GM19395 (cell line): ENCODE measurements around the gene AGAP1.
"Not testable (repeated sequence)": the region's sequence is repeated elsewhere in the genome, so short reads cannot be mapped to it uniquely, and the experiment has no call there.

ENCODE experiments used
- ATAC-seq: cut with Tn5 transposase; IDR thresholded peaks from one replicate; pipeline ENCODE4 v1.9.1; 2021; ENCODE audit warnings: mild to moderate bottlenecking, moderate library complexity; ENCODE audit not compliant: unreplicated experiment

AGAP1 gene

DNA sequence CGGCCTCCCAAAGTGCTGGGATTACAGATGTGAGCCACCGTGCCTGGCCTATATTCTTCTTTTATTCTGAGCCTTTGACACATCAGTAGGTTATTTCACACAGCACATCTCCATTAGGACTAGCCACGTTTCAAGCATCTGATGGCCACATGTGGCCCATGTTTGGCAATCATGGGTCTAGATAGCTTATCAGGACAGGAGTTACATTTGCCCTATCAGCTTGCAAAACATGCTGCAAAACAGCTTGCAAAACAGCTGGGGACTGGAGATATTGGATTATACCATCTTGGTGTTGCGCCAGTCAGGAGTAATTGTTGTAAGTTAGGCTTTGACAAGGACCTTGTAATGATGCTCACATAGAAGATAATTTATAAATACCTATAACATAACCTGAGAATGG, 579.4 kb downstream of the AGAP1 start:
- no peak for ATAC-seq

DNA sequence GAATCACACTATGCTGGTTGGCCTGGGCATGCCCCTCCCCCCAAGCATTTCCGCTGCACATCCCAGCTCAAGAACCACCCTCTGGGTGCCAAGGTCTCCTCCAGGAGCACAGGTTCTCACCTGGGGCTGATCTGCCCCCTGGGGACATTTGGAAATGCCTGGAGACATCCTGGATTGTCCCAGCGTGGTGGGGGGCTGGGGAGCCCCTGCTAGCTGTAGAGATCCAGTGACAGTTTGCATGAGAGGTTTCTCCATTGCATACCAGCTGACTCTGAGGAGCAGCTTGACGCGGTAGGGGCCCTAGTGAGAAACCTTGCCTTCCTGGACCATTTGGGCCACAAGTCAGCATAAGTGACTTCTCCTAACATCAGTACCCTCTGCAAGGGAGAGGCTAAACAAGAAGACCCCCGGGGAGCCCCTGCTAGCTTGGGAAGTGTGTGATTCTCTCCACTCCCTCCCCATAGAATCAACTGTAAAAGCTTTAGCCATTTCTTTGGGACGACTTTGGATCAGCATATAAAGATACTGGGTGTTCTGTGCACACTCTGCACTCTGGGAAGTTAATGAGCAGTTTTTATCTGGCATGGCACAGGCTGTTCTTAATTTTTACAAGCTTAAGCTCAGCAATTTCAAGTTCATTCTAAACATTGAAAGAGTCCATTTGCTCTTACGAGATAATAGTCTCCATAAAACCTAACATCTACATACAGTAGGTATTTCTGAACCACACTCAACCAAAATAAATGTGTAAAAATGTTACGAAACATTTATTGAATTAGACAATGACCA, 580.2 kb downstream of the AGAP1 start:
- ATAC-seq, result no peak

DNA sequence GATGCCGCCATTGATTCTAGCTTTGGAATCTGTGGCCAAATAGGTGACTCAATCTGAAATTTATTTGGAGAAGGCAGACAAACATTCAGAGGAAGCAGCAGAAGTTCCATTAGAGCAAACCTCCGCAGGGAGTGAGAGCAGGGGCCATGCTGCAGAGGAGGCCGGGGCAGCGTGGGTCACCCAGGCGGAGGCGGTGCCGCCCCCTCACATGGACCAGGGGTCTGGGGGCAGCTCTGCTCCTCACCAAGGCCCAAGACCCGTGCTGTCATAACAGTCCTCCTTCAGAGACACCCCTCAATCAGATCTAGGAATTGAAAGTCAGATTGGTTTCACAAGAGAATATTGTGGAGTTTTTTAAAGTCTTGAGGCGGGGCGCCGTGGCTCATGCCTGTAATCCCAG, 582.0 kb downstream of the AGAP1 start:
- ATAC-seq, result no peak

DNA sequence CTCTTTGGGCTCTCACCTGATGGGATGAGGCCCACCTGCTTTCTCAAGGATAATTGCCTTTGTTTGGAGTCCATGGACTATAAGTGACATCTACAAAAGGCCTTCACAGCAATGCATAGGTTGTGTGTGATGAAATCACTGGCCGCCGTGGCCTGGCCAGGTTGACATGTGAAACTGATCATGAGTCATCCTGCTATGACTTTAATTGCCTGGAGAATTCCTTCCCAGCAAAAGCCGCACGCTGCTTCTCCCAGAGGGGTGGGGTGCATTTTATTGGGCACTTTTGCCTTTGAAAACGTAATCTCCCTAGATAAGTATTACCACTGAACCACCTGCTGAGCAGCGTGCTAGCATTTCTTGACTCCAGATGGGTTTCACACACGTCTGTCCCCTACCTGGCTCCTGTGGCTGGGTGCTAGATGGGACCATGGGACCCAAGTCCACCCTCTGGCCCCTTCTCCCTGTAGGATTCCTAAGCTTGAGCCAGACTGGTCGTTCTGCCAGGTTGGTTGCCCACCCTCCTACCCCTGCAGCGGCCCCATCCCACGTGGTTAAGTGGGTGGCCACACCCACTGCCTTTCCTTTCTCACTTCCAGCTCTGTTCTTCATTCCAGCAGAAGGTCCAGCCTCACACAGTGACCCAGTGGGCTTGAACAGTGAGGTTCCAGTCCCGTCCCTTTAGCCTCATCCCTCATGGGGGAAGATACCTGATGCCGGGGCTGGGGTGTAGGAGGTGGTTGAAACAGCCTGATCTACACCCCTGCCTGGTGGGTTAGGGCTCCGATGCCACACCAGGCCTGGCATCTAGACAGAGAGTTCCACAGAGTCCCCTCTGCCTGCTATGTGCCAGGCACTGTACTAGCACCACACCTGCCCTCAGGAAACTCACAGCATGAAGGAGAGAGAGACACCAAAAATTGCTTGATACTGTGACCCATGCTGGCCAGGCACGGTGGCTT, 584.7 kb downstream of the AGAP1 start:
- ATAC-seq, result no peak

DNA sequence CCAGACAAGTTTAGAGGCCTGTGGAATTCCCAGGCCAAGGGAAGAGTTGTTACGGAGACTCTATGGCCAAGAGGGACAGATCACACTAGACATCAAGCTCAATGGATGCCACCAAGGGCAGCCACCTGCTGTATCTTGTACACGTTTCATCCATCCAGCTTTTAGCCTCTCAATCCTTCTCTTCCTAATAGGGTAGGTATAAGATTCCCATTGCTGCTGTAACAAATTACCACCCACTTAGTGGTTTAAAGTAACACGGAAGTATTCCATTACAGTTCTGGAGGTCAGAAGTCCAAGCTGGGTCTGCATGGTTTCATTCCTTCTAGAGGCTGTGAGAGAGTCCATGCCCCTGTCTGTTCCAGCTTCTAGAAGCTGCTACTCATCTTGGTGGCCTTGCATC, 586.6 kb downstream of the AGAP1 start:
- ATAC-seq, result no peak

DNA sequence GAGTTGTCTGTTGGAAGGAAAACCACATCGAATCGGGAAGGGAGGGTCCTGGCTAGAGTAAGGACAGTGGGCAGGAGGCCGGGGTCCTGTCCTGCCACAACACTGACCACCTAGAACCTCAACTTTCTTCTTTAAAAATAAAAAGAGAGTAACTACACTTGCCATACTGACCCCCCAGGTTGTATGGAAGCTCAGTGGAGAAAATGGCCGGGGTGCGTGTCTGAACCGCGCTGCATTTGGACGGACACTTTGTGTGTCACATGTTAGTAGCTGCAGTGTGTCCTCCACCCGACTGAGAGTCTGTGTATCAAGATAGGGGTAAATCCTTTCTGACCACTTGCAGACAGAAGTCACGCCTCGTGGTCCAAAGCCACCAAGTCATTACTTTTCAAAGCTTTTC, 587.3 kb downstream of the AGAP1 start:
- no peak for ATAC-seq

DNA sequence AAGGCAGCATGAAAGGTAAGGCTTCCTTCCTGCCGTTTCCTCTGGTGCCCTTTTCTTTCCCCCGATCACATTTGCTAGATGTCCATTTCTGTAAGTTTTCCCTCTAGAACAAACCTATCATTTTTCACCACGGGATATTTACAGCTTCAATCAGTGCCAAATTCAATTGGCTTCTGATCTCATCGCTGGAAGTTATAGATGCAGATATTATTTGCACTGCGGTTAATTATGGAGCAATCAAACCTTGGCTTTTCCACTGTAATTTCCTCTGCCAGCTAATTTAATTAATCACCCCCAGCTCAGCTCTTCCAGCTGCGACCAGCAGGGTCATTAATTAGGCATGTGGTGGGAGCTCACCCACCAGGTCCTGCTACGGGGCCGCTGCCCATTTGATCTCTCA, 588.2 kb downstream of the AGAP1 start:
- ATAC-seq, result no peak

DNA sequence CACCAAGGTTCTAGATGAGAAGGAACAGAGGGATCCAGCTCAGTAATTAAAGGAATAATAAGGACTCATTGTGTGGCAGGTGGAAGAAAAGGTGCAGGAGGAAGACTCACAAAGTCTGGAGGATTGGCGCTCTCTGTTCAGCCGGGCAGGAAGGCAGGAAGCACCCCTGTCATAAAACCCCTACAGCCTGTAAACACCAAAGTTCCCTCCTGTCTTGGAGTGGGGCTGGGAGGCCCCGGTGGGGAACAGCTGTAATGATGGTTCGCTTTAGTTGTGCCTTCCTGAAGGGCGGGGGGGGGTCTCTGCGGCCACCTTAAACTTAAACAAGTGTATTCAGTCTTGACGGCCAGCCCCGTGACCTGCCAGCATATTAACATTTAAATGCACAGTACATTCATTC, 590.1 kb downstream of the AGAP1 start:
- ATAC-seq, result no peak

DNA sequence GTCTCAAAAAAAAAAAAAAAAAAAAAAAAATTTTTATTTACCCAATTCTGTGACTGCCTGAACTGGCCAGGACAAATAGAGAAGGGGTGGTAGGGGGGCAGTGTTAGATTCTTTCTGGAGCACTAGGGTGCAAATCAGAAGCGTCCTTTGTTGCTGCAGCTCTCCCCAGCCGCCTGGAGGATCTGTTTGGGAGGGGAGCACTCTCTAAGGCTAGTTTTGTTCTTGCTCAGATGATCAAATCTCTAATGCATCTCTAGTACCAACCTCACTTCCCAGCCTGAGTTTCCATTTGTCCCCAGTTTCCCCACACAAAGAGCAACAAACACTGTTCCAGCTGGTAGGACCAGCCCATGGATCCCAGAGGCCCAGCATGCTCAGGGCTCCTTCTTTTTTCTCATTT, 591.4 kb downstream of the AGAP1 start:
- no peak for ATAC-seq

DNA sequence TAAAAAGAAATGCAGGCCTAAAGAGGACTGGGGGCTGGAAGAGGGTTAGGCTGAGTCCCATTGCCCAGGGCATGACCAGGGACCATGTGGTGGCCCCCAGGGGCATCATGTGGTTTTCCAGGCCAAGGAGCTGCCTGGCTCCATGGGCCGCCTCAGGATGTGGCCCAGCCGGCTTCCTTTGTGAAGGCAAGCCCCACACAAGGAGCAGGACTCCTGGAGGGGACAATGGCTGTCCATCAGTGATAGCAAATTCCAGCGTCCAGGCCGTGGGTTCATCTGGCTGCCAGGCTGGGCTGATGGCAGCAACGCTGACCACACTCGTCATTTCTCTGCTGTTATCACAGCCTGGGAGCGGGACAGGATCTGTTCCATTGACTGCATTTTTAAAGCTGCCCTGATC, 591.8 kb downstream of the AGAP1 start:
- no peak for ATAC-seq

DNA sequence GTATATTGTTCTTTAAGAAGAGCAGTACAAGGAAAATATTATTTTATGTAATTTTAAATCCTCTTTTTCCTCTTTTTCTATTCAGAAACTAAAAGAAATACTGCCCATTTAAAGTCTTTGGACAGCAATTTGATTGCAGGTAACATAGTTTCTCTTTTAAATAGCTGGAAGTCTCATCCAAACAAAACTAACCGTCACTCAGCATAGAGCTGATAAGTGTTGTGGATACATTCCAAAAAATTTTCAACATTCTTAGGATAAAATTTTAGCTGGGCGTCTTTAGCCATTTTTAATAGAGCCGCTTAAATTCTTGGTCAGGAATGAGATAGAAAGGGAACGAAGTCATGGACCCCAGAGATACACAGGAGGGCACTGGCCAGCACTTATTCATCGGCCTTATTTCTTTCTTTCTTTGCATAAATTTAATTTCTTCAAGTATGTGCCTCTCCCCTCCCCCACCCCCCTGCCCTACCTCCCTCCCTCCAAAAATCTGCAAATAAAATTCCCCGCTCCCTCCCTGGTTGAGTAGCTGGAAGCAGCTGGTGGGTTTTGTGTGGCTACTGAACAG, 592.6 kb downstream of the AGAP1 start:
- no peak for ATAC-seq

DNA sequence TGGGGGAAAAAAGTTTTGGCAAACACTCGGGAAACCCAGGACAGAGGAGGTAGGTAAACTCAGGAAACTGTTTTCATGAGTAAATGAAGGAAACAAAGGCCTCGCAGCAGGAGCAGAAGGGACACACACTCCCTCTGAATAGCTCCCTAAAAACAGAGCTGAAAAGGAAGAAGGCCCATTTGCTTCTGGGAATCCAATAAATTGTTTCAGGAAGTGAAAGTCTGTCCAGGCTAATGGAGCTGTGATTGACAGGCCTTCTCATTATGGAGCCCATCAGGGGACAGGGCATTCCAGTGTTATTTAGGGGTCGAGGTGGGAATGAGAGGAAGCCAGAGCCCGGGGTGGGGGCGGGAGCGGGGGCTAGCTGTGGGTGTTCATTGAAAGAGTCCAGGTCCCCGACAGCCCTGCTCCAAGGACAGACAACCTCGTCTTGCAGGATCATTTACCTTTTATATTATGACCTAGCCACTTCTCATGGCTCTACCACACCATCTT, 593.2 kb downstream of the AGAP1 start:
- ATAC-seq, result no peak

DNA sequence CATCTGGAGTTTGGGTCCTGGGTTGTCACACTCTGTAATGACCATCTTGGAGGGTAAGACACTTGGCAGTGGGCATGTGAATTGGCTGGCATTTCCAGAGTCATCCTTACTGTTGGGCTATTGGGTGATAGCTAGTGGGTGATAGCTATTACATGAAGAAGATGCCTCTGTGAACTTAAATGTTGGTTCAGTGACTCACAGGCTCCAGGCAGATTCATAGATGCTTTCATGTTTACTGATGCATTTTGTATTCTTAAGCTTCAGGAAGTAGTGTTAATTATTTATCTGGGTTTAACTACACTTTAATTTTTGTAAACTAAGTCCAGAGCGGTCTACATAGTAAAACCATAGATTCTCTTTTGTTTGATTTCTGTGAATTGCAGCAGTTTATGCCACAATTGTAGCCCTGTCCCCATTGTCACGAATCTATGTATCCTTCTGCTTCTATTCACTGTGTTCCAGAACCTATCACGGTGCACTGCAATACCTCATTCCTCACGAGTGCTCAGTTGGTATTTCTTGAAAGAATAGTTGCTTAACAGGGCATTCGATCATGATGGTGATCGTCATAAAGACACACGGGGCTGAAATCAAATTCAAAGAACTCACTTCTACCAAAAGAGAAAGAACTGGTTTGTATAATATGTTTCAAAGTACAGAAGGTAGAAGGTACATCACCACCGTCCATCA, 594.7 kb downstream of the AGAP1 start:
- ATAC-seq, result no peak

DNA sequence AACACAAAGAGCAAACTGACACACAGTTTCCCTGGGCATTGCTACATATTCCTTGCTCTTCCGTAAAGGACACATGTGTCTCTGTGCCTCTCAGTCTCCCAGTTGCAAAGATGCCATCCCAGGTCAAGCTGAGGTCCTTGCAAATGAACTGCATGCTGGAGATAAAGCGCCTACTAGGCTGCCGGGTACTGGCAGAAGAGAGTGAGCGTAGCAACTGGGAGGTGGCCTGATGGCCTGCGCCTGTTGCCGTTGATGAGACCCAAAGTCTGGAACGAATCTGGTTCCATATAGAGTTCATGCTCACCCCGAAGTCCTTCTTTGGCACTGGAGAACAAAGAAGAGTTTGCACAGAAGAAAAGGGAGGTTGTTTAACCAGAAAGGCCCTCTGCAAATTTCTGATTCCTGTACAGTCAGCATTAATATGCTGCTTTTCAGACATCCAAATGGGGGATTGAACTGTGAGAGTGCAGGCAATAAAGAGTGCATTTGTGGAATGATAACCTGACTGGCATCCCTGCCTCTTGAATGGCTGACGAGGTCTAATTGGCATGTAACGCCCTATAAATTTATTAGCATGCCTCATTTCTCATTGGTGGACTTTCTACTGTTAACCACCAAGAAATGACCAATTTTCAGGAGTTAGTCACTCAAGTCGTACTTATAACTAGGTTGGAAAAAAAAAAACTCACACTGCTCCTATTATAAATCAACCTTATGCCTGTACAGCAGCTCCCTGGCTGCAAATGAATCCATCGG, 595.6 kb downstream of the AGAP1 start:
- ATAC-seq, result no peak

DNA sequence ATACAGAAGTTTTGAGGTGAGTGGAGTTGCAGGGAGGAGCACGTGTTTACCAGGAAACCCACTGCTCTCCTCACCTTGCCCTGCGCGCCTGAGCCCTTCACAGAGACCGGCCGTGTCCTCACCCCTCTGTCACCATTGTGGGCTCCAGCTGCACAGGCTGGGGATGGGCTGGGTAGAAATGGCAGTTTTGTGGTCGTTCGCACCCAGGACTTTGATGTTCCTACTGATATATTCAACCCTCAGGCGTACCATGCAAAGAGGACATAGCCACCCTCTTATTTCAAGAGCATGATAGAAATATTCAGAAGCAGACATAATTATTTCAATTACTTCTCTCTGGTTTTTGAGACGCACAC, 596.2 kb downstream of the AGAP1 start:
- ATAC-seq, result no peak

DNA sequence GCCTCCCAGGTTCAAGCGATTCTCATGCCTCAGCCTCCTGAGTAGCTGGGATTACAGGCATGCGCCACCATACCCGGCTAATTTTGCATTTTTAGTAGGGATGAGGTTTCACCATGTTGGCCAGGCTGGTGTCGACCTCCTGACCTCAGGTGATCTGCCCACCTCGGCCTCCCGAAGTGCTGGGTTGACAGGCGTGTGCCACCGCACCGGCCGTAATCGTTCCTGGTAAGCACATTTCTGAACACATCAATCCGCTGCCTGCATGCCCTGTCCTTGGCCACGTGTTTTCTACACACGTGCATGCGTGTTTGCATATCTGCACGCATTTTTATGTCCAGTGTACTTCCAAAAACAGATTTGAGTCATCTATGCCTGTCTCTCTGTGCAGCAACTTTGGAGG, 597.0 kb downstream of the AGAP1 start:
- not testable (repeated sequence) for ATAC-seq

DNA sequence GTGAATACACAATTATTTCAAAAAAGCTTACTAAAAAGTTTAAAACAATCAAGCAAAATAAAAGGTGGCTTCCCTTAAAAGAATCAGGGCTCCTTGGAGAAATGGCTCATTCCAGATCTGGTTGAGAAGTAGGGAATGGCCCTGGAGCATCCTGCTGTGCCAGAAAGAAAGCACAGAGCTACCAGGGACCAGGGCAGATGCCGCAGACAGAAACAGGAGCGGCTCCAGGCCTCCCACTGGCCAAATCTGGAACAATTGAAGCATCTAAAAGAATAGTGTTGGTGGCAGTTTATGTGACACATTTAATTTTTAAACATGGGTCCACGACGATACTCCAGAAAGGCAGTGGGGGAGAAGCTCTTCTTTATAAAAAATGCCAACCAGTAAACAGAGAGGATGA, 598.9 kb downstream of the AGAP1 start:
- ATAC-seq, result no peak

DNA sequence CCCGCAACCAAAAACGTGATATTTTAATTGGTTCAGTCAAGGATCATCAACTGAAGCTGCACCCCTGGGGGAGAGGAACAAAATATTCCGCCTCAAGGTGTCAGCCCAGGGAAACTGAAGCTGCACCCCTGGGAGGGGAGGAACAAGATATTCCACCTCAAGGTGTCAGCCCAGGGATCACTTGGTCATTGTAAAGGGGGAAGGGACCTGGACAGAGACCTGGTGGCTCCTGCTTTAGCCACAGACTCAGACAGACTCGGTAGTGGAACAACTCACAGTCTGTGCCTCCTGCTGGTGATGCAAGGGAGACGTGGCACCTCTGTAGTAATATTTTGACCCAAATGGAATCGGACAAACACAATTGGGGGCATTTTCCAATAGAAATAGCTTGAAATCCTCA, 599.3 kb downstream of the AGAP1 start:
- ATAC-seq, result no peak

DNA sequence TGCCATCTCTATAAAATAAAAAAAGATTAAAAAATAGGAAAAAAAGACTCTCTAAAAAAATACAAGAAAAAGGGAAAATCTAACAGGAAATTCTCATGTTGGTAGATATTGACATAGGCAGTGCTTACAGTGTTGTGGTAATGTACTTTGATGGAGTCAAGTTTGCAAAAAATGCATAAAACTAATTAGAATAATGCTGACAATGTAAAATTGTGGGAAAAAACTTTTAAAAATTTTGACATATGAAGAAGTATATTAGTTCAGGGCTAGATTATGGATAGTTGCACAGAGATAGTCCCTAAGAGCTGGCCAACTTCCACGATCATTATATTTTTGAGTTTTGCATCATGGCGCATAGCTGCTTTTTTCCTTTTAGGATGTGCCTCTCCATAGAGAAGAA, 601.7 kb downstream of the AGAP1 start:
- ATAC-seq, result no peak

DNA sequence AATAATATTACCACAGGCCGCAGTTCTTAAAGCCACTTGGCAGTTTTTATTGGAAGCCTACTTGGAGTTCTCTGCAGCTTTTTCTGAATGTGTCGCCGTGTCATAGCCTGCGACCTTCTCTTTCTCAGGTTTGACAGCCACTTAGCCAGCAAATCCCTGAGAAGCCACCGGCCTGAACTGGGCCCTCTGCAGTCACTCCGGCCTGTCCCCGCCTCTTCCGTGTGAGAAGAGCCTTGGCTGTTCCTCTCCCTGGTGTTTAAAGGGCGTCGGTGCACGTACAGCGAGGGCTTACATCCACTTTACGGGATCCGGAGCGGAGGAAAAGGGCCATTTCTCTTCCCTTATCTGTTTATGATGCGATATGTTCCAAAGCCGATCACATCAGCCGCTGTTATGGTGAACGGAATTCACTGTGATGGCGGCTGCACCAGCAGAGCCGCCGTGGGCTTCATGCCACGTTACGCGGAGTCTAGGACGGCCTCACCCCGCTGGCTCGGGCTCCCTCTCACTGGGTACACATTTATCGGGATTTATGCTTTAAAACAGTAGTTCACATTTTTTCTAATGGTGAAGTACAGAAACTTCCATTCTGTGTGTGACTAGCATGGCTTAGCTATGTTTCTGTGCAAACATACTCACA, 607.6 kb downstream of the AGAP1 start:
- no peak for ATAC-seq
